KOPT-K1 (cell line): ENCODE measurements around the gene JAM3.

Source experiments
- H3K27ac ChIP-seq: fragments of 200-600 bp; sonication (generic); 2 replicates; pipeline ENCODE4 v1.5.1; 2016; ENCODE audit warnings: antibody characterized with exemption, mild to moderate bottlenecking, low read depth, low read length; ENCODE audit not compliant: poor library complexity, severe bottlenecking
- H3K36me3 ChIP-seq: fragments of 200-600 bp; sonication (generic); 2 replicates; pipeline ENCODE4 v1.5.1; 2017; ENCODE audit warnings: antibody characterized with exemption, mild to moderate bottlenecking, low read length, moderate library complexity; ENCODE audit not compliant: insufficient read depth
- H3K9me3 ChIP-seq: fragments of 200-600 bp; sonication (generic); 2 replicates; pipeline ENCODE4 v1.5.1; 2017; ENCODE audit warnings: antibody characterized with exemption, low read length, mild to moderate bottlenecking; ENCODE audit not compliant: insufficient read depth, poor library complexity, severe bottlenecking

JAM3 gene

DNA sequence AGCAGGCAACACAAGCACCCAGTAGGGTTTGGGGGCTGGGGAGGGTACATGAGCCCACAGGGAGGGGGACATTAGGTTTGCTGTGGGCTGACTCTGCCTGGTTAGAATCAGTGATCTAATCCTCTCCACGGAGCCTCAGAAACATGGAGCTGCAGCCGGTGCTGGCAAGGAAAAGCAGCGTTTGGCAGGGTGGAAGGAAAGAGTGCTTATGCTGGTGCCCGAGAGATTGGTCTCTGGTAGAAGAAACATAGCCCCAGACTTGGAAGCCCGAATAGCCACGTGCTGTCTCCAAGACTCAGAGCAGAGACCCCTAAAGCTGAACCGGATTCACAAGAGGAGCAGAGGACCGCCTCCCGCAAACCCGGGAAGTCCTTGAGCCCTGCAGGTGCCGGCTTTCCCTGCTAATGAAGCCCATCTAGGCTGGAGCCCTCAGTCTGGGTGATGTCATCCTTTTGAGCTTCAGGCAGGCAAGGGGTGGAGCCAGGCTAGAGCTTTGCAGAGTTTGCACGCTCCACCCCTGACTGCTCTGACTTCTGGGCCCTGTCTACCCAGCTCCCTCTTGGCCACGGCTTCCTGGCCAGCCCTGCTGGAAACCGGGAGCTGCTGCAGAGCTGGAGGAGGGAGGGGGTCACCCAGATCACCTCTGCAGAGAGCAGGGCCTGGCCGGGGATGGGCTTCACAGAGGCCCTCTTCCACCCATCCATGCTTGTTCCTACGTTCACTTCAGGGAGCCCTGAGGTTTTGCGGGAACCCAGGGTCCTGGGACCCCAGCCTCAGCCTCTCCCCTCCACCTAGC is 35.0 kb upstream of the JAM3 start:
- peak overlapping the region; percentile 28 for H3K27ac ChIP-seq
- no peaks in the 10 kb centered on the region for H3K36me3 ChIP-seq
- no peaks in the 10 kb centered on the region for H3K9me3 ChIP-seq

DNA sequence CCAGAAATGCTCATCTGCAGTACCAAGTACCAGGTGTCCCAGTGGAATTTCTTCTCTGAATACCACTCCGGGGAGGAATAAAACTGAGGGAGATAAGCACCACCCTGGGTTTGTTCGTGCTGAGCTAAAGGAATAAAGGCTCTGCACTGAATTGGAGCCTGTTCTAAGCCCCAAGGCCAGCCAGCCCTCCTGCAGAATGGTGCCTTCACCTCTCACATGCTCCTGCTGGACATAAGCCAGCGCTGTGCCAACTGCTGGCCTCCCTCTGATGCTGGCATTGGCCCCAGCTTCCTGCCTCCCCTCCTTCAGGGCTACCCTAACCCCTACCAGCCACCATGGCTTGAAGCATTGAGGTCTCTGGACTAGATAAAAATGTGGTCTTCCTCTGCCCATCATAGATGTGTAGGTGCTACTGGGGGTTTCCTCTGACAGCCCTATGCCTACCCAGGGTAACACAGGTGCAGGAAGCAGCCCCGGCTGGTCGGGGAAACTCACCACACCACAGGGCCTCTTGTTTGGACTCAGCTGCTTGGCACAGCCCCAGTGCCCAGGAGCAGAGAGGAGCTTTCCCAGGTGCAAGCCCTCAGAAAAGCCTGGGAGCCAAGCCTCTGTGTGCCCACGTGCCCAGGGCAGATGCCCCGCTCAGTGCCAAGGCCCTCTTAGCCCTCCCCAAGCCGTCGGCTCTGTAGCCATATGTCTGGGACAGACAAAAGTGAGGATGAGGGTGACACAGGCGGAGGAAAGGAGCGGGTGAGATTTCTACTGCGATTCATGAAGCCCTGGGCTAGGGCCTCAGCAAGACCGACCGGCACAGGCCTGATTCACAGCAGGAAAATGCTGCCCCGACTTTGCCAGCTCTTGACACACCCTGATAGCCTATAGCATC is 34.1 kb upstream of the JAM3 start:
- H3K9me3 ChIP-seq: no peaks in the 10 kb centered on the region
- H3K27ac ChIP-seq: peak overlapping the region; percentile 28

DNA sequence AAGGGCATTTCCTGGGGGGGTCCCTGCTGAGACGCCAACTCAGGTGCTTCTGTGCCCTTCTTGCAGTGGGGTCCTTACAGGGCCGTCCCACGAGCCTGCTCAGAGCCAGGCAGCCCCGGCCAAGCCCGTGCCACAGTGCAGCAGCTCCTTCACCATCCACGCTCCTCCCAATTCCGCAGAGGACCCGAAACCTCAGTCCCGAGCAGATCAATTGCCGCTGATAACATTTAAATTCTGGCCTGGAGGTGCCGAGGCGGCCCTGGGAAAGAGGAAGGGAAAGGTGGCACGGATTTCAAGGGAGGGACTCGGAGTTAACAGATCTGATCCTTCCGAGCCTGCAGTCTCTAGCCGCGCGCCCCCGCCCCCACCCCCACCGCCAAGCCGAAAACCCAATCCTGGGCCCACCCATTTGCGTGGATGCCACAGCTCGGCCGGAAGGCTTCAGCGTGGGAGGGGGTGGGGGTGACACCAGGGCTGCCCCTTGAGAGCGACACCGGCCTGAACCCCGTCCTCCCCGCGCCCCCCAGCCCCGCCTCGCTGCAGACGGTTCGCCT is 32.3 kb upstream of the JAM3 start:
- Histone ChIP-seq H3K36me3 (no peaks in the 10 kb centered on the region), H3K27ac (peak overlapping the region; percentile 76), H3K9me3 (no peaks in the 10 kb centered on the region)

More for the DNA sequence above, 34.1 kb upstream of the JAM3 start:
- H3K36me3 ChIP-seq: no peaks in the 10 kb centered on the region

DNA sequence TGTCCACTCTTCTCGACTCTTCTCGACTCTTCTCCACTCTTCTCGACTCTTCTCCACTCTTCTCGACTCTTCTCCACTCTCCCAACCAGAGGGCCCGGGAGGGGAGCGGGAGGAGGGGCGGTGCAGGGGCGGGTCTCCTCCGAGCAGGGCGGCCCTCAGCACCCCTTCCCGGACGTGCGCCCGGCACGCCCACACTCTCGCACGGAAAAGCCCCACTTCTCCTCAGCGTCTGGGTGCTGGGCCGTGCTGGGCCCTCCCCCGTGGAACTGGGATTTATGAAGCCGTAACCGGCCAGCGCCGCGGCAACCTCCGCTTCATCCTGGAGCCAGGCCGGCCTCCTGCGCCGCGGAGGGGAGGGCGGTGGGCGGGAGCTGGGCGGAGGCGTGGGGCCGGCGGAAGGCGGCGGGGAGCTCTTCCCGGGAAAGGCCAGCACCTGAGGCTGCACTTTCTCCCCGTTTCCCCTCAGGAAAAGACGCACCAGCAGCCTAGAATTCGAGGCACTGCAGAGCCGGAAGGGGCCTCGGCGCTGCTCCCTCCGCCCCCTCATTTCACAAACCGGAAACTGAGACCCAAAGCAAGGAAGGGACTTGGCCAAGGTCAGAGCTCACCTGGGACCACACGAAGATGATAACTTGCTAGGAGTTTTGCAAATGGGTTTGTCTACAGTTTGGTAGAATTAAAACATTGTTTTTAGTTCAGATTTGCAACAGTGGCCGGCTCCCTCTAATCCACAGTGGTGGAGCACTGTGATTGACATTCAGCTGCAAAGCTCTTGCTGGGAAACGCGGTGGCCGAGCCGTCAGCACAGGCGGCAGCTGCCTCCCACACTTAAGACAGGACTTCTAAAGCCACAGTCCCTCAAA is 31.6 kb upstream of the JAM3 start:
- Histone ChIP-seq H3K27ac (peak overlapping the region; percentile 76), H3K9me3 (no peaks in the 10 kb centered on the region), H3K36me3 (no peaks in the 10 kb centered on the region)

DNA sequence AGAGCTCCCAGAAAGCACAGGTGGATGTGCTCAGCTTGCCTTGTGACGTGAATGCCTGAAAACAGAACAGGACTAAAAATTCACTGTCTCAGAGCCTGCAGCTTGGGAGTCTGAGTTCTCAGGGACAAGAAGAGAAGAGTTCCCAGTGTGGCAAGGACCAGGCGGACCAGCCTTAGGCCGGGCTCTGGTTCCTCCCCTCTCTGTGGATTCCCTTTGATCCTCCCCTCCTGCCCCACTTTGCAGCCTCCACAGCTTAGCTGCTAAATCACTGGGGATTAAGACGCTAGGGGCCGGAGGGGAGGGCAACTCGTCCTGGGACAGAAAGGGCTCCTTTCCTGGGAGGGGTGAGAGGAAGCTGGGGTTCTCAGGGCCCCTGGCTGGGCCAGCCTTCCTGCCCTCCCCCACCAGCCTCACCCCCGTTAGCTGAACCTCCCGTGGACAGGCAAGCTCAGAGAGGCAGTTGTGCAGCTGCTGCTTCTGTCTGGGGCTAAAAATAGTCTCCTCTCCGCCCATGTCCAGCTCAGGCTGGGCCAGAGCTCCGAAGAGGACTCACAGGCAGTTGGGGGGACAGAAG is 29.9 kb upstream of the JAM3 start:
- no peaks in the 10 kb centered on the region for H3K9me3 ChIP-seq
- H3K36me3 ChIP-seq: no peaks in the 10 kb centered on the region
- H3K27ac ChIP-seq: no peak overlapping the region

DNA sequence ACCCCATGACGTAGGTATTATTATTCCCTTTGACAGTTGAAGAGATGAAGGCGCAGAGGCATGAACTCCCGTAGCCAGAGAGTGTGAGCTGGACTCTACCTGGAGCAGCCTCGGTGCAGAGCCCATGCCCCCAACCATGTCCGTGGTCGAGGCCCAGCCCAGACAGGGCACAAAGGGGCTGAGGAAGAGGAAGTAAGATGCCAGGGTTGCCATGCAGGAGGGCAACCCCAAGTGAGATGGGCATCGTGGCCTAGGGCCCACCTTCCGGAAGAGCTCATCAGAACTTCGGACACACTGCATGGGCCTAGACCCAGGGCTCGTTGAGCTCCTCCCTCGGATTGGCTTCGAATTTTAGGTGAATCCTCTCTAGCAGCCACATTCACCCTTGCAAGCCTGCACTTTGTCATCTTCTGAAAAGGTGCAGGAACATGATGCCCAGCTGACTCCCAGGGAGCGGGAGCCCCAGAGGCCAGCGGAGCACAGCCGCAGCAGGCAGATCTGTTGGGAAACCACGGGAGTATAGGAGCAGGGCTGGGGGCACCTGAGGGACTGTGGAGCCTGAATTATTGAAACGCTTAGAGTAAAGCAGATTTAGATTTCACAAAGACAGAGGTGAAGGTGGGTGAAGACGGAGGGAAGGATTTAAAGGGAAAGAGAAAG is 29.0 kb upstream of the JAM3 start:
- Histone ChIP-seq H3K27ac (no peak overlapping the region), H3K36me3 (no peaks in the 10 kb centered on the region), H3K9me3 (no peaks in the 10 kb centered on the region)

DNA sequence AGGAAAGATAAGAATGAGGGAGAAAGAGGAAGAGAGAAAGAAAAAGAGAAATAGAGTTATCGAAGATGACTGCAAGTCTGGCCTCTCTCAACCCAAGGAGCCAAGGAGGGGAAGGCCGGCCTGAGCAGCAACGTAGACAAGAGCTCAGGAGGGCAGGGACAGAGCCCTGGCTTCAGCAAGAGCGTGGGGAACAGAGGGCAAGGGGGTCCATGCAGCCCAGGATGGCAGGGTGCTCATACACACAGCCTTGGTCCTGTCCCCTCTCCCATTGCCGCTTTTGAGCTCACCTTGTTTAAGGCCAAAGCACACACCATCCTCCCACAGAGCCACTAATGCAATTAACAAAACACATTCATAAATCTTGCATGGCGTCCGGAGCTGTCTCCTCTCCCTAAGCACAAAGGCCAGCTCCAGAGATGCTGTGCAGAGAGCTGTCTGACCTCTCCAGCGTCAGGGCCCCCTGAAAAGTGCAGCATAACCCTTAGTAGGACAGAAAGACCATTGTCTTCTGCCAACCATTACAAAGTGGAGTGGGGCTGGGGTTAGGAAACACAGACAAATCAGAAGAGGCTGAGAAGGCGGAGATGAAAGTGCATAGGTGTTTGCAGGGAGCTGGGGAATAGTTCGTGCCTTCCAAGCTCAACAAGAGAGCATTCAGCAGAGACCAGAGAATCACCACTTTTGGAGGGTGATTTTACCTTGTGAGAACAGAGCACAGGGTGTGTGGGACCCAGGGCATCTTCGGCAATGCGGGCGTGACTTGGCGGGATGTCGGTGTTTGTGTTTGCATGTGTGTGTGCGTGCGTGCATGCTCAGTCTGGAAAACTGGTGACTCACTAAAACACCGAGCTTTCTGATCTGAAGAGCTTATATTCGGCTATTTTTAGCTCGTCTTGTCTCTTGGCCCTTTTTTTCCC is 28.2 kb upstream of the JAM3 start:
- Histone ChIP-seq H3K27ac (no peak overlapping the region), H3K36me3 (no peaks in the 10 kb centered on the region), H3K9me3 (no peaks in the 10 kb centered on the region)

DNA sequence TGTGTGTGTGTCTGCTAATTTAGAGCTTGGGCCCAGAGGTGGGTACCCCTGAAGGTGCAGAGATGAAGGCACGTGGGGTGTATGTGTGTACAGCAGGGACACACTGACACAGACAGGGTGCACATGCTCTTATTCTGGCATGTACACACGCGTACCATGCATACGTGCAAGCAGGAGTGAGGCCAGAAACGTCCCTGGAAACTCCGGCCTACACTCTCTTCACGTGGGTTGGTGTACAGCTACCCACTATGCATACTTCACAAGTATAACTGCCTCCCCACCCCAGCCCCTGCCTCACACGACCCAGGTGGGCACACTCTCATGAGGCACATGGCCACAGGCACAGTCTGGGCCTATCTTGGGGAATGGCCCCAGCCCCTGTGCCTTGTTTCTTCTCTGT is 27.5 kb upstream of the JAM3 start:
- Histone ChIP-seq H3K36me3 (no peaks in the 10 kb centered on the region), H3K9me3 (no peaks in the 10 kb centered on the region), H3K27ac (no peak overlapping the region)

DNA sequence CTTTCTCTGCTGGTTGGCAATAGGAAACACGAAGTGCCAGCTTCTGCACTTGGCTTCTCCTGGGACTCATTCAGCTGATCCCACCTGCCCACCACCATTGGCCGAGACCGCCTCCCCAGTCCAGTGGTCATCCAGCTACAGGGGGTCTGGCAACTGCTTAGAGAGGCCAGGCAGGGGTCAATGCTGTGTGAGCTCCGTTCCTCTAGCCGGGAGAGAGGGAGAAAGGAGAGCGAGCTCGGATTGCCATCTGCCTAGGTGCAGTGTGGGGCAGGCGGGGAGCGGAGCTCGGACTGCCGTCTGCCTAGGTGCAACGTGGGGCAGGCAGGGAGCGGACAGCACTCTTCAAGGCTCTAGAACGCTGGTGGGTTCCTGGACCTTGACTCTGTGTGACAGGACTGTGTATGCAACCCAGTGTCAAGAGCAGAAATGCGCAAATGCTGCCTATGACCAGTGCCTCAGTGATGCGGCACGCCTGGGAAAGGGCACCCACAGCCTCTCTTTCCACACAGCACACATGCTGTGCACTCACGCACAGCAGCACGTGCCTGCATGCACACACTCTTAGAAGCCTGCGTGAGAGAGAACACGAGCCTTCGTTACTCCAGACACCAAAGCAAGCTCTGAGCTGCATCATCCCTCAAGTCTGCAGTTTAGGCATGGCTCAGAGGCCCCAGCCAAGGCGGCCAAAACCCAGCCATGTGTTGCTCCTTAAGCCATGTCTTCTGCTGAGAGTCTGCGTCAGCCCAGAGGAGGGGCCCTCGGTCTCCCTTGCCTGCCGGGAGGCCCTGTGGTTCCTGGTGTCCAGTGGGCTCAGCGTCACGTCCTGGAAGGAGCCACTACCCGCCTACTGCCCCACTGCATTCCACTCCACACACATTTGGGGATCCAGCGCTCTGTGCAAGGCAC is 26.8 kb upstream of the JAM3 start:
- H3K9me3 ChIP-seq: no peaks in the 10 kb centered on the region
- no peaks in the 10 kb centered on the region for H3K36me3 ChIP-seq
- H3K27ac ChIP-seq: no peak overlapping the region

DNA sequence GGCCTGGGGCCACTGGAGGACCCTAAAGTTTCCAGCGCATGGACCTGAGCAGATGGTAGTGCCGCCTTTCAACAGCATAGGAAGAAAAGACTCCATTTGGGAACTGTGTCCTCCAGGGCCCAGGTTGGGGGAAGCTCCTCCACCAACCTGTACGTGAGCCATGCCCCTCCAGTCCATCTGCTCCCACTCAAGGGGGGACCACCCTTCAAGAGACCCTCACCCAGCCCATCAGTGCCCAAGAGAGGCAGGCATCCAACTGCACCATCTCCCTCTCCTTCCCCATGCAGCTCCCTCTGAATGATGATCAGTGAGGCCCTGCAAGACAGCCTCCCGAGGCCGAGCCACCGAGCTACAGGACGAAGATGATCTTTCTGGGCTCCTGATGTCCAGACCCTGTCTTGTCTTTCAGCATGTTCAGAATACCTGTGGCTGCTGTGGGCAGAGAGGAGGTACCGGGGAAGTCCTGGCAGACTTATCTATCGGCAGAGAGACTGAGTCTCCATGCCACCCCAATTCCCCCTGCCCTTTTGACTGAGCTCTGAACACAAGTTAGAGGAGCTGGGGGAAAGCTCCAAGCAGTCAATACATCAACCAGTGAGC is 25.0 kb upstream of the JAM3 start:
- no peaks in the 10 kb centered on the region for H3K9me3 ChIP-seq
- H3K27ac ChIP-seq: no peak overlapping the region
- no peaks in the 10 kb centered on the region for H3K36me3 ChIP-seq

DNA sequence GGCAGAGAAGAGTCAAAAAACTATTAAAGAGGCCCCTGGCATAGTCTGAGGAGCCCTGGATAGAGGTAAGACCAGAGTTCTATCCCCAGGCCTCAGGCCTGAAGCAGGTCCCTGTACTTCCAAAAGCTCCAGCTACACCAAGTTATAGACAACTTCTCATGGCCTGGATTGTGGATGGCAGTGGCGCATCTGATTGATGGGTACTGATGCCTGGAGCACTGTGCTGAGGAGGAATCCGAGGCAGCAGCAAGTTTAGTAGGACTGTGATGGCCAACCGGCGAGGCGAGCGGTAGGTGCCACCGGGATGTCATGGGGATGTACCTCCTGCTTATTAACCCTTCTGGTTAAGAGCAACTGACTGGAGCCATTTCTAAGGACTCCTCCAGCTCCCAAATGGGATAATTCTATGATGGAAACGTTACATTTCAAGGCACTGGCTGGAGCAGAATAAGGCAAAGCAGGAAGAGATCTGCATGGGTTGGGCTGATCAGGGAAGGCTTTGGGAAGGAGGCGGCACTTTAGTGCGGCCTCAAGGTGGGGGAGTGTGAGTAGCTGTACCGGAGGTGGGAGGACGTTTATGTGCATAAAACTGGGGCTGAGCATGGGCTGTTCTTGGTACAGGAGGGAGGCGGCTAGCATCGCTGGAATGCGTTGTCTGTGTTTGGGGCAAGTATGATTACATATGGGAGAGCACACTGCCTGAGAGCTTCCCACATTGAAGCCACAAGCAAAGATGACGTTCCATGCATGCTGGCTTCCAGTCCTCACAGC is 24.2 kb upstream of the JAM3 start:
- H3K27ac ChIP-seq: no peak overlapping the region
- H3K36me3 ChIP-seq: no peaks in the 10 kb centered on the region
- H3K9me3 ChIP-seq: no peaks in the 10 kb centered on the region
